Endothelial cell (in vitro differentiated cells): ENCODE measurements around the gene SSH2. TPM values are rescaled to one million over a fixed set of nuclear protein-coding genes. Genes with fewer than 3 reads are reported as not detected.
A peak's percentile ranks its signal among the peaks of the same experiment; 100 is the strongest.
"Not testable (repeated sequence)": the region's sequence is repeated elsewhere in the genome, so short reads cannot be mapped to it uniquely, and the experiment has no call there.

Experiments
- DNase-seq: peaks from one replicate; pipeline ENCODE4 v3.0.0; 2021; ENCODE audit warnings: low spot score
- H3K27ac Mint-ChIP-seq: one replicate; pipeline ENCODE4 v1.8.0; 2021; ENCODE audit warnings: mixed read lengths, inconsistent platforms; ENCODE audit not compliant: unreplicated experiment
- H3K27me3 Mint-ChIP-seq: one replicate; pipeline ENCODE4 v1.8.0; 2021; ENCODE audit warnings: mild to moderate bottlenecking, moderate library complexity, mixed read lengths, inconsistent platforms; ENCODE audit not compliant: unreplicated experiment
- H3K36me3 Mint-ChIP-seq: one replicate; pipeline ENCODE4 v1.8.0; 2021; ENCODE audit warnings: mild to moderate bottlenecking, low read depth, mixed read lengths, inconsistent platforms; ENCODE audit not compliant: unreplicated experiment
- H3K4me1 Mint-ChIP-seq: one replicate; pipeline ENCODE4 v1.8.0; 2021; ENCODE audit warnings: mild to moderate bottlenecking, mixed read lengths, inconsistent platforms; ENCODE audit not compliant: unreplicated experiment
- H3K4me3 Mint-ChIP-seq: one replicate; pipeline ENCODE4 v1.8.0; 2021; ENCODE audit warnings: mild to moderate bottlenecking, mixed read lengths, inconsistent platforms; ENCODE audit not compliant: unreplicated experiment
- H3K9me3 Mint-ChIP-seq: one replicate; pipeline ENCODE4 v1.8.0; 2021; ENCODE audit warnings: mixed read lengths, inconsistent platforms; ENCODE audit not compliant: unreplicated experiment
- CTCF ChIP-seq: fragments of 200-600 bp; sonication (generic); IDR thresholded peaks from one replicate; pipeline ENCODE4 v1.5.0; 2021; ENCODE audit warnings: antibody characterized with exemption; ENCODE audit not compliant: unreplicated experiment
- total RNA-seq: library from RNA; stranded (reverse); fragmentation: NEBNext Ultra II Directional; extraction: Animal tissue kit (Norgen Biotek cat#: 25700); gene quantifications from one replicate; pipeline ENCODE4 v1.2.1, GENCODE V29; 2021; ENCODE audit not compliant: unreplicated experiment

SSH2 gene
- total RNA-seq, 1 donor from 2014 or later: 81.2 TPM

- Mint-ChIP-seq H3K4me3 (peak overlapping the region; percentile 63), H3K36me3 (peaks cover 29% of the 10 kb centered on the region), H3K27ac (peak overlapping the region; percentile 100), H3K27me3 (peaks cover 8% of the 10 kb centered on the region), H3K9me3 (no peaks in the 10 kb centered on the region), H3K4me1 (peaks cover 62% of the 10 kb centered on the region)
- DNase-seq: peak; percentile 14
- TF ChIP-seq CTCF: no peak
Observed at GRCh38 chr17:29726715-29727252, 203.2 kb downstream of the SSH2 start.

- Mint-ChIP-seq H3K4me3 (peak overlapping the region; percentile 70), H3K4me1 (peaks cover 72% of the 10 kb centered on the region), H3K27ac (peak overlapping the region; percentile 100), H3K36me3 (peaks cover 29% of the 10 kb centered on the region)
- H3K9me3 Mint-ChIP-seq, DNase-seq, H3K27me3 Mint-ChIP-seq: not testable (repeated sequence)
Observed at GRCh38 chr17:29725408-29725807, 204.6 kb downstream of the SSH2 start.

- Mint-ChIP-seq H3K27me3 (peaks cover 6% of the 10 kb centered on the region), H3K4me1 (peaks cover 68% of the 10 kb centered on the region), H3K9me3 (no peaks in the 10 kb centered on the region), H3K27ac (peak overlapping the region; percentile 90), H3K36me3 (peaks cover 17% of the 10 kb centered on the region), H3K4me3 (no peak overlapping the region)
- no peak for DNase-seq
- TF ChIP-seq CTCF: no peak
Observed at GRCh38 chr17:29723278-29724047, 206.6 kb downstream of the SSH2 start.

GRCh38 chr17:29722411-29723198 lies 207.4 kb downstream of the SSH2 start:
- TF ChIP-seq CTCF: no peak
- H3K4me3 Mint-ChIP-seq: no peak overlapping the region
- H3K9me3 Mint-ChIP-seq: no peaks in the 10 kb centered on the region
- peaks cover 12% of the 10 kb centered on the region for H3K36me3 Mint-ChIP-seq
- H3K4me1 Mint-ChIP-seq: peaks cover 62% of the 10 kb centered on the region
- no peak for DNase-seq
- H3K27ac Mint-ChIP-seq: peak overlapping the region; percentile 90
- H3K27me3 Mint-ChIP-seq: peaks cover 8% of the 10 kb centered on the region

- H3K27ac Mint-ChIP-seq: peak overlapping the region; percentile 81
- no peak for TF ChIP-seq CTCF
- H3K36me3 Mint-ChIP-seq: peaks cover 13% of the 10 kb centered on the region
- DNase-seq: no peak
- H3K4me3 Mint-ChIP-seq: no peak overlapping the region
- H3K27me3 Mint-ChIP-seq: peaks cover 3% of the 10 kb centered on the region
- H3K9me3 Mint-ChIP-seq: no peaks in the 10 kb centered on the region
- peaks cover 52% of the 10 kb centered on the region for H3K4me1 Mint-ChIP-seq
Observed at GRCh38 chr17:29720551-29720950, 209.5 kb downstream of the SSH2 start.
